H9 (cell line): ENCODE measurements around the gene MALRD1. TPM values are rescaled to one million over a fixed set of nuclear protein-coding genes. Genes with fewer than 3 reads are reported as not detected.

ENCODE experiments used
- DNase-seq: peaks from one replicate; pipeline ENCODE4 v3.0.0-alpha.2; 2017
- H2AFZ ChIP-seq: one replicate; pipeline ENCODE4 v1.6.1; 2013; ENCODE audit warnings: mild to moderate bottlenecking, low read length, control low read depth, moderate library complexity
- H2AK5ac ChIP-seq: 2 replicates; pipeline ENCODE4 v1.6.1; 2013; ENCODE audit warnings: low read length, control low read depth, mixed read lengths; ENCODE audit not compliant: insufficient read length
- H2BK120ac ChIP-seq: one replicate; pipeline ENCODE4 v1.6.1; 2013; ENCODE audit warnings: low read depth, mild to moderate bottlenecking, low read length, control low read depth, inconsistent platforms; ENCODE audit not compliant: poor library complexity, severe bottlenecking
- H2BK12ac ChIP-seq: 2 replicates; pipeline ENCODE4 v1.6.1; 2013; ENCODE audit warnings: low read length, control low read depth, mixed read lengths, low read depth; ENCODE audit not compliant: insufficient read length
- H2BK15ac ChIP-seq: 2 replicates; pipeline ENCODE4 v1.6.1; 2013; ENCODE audit warnings: low read depth, low read length, control low read depth
- H2BK20ac ChIP-seq: one replicate; pipeline ENCODE4 v1.6.1; 2013; ENCODE audit warnings: low read depth, mild to moderate bottlenecking, low read length, control low read depth, inconsistent platforms; ENCODE audit not compliant: poor library complexity, severe bottlenecking
- H2BK5ac ChIP-seq: 2 replicates; pipeline ENCODE4 v1.6.1; 2013; ENCODE audit warnings: low read length, control low read depth, mixed read lengths; ENCODE audit not compliant: insufficient read length
- H3K14ac ChIP-seq: 2 replicates; pipeline ENCODE4 v1.6.1; 2013; ENCODE audit warnings: low read length, control low read depth; ENCODE audit not compliant: insufficient read depth
- H3K18ac ChIP-seq: 2 replicates; pipeline ENCODE4 v1.6.1; 2013; ENCODE audit warnings: low read depth, mild to moderate bottlenecking, mixed read lengths, low read length, control low read depth; ENCODE audit not compliant: insufficient read length
- H3K23ac ChIP-seq: 2 replicates; pipeline ENCODE4 v1.6.1; 2013; ENCODE audit warnings: low read length, control low read depth, mixed read lengths, low read depth; ENCODE audit not compliant: insufficient read length
- H3K23me2 ChIP-seq: 2 replicates; pipeline ENCODE4 v1.6.1; 2013; ENCODE audit warnings: low read depth, mild to moderate bottlenecking, mixed read lengths, low read length, control low read depth; ENCODE audit not compliant: insufficient read length, poor library complexity, severe bottlenecking
- H3K27ac ChIP-seq: 2 replicates; pipeline ENCODE4 v1.5.1; 2013; ENCODE audit warnings: low read length, control low read depth, mixed read lengths, low read depth; ENCODE audit not compliant: insufficient read length
- H3K27me3 ChIP-seq: 2 replicates; pipeline ENCODE4 v1.6.1; 2013; ENCODE audit warnings: low read length, control low read depth, inconsistent platforms; ENCODE audit not compliant: insufficient read depth
- H3K4ac ChIP-seq: 2 replicates; pipeline ENCODE4 v1.6.1; 2013; ENCODE audit warnings: low read depth, mild to moderate bottlenecking, control low read depth, inconsistent platforms, low read length, moderate library complexity
- H3K4me1 ChIP-seq: 2 replicates; pipeline ENCODE4 v1.6.1; 2013; ENCODE audit warnings: low read length, control low read depth, inconsistent platforms; ENCODE audit not compliant: insufficient read depth
- H3K4me2 ChIP-seq: 2 replicates; pipeline ENCODE4 v1.6.1; 2013; ENCODE audit warnings: low read length, control low read depth, mixed read lengths; ENCODE audit not compliant: insufficient read length, insufficient read depth
- H3K56ac ChIP-seq: 2 replicates; pipeline ENCODE4 v1.6.1; 2013; ENCODE audit warnings: low read depth, mild to moderate bottlenecking, mixed read lengths, low read length, control low read depth; ENCODE audit not compliant: insufficient read length
- H3K79me1 ChIP-seq: 2 replicates; pipeline ENCODE4 v1.6.1; 2013; ENCODE audit warnings: low read depth, mild to moderate bottlenecking, moderate library complexity, low read length, control low read depth, inconsistent platforms; ENCODE audit not compliant: insufficient read depth, poor library complexity, severe bottlenecking
- H3K79me2 ChIP-seq: 2 replicates; pipeline ENCODE4 v1.6.1; 2013; ENCODE audit warnings: low read length, control low read depth, inconsistent platforms; ENCODE audit not compliant: insufficient read depth
- H3K9ac ChIP-seq: 2 replicates; pipeline ENCODE4 v1.6.1; 2013; ENCODE audit warnings: low read length, control low read depth, mixed read lengths; ENCODE audit not compliant: insufficient read length; ENCODE audit errors: extremely low read depth
- H3K9me3 ChIP-seq: one replicate; pipeline ENCODE4 v1.6.1; 2013; ENCODE audit warnings: low read depth, low read length, inconsistent platforms; ENCODE audit not compliant: control insufficient read depth
- H3T11ph ChIP-seq: one replicate; pipeline ENCODE4 v1.6.1; 2013; ENCODE audit warnings: mild to moderate bottlenecking, low read length, control low read depth, inconsistent platforms
- H4K20me1 ChIP-seq: one replicate; pipeline ENCODE4 v1.6.1; 2013; ENCODE audit not compliant: control insufficient read depth, insufficient read length, insufficient read depth
- H4K5ac ChIP-seq: 2 replicates; pipeline ENCODE4 v1.6.1; 2013; ENCODE audit warnings: low read depth, mild to moderate bottlenecking, mixed read lengths, low read length, control low read depth; ENCODE audit not compliant: insufficient read length
- H4K8ac ChIP-seq: replicated peaks from 2 replicates; pipeline ENCODE4 v1.6.1; 2013; ENCODE audit warnings: low read length, control low read depth, mixed read lengths, low read depth; ENCODE audit not compliant: insufficient read length
- H4K91ac ChIP-seq: 2 replicates; pipeline ENCODE4 v1.6.1; 2013; ENCODE audit warnings: low read depth, mild to moderate bottlenecking, moderate library complexity, mixed read lengths, low read length, control low read depth; ENCODE audit not compliant: insufficient read length
- H3K27ac Mint-ChIP-seq, 3 experiments: 2 replicates in 2 of 3; 3 replicates in 1 of 3; pipeline ENCODE4 v1.8.0; 2020 to 2021; ENCODE audit warnings: mixed read lengths in 3 of 3, mild to moderate bottlenecking in 1 of 3, moderate library complexity in 1 of 3
- H3K27me3 Mint-ChIP-seq: 2 replicates; pipeline ENCODE4 v1.8.0; 2021; ENCODE audit warnings: low read depth, mild to moderate bottlenecking, moderate library complexity, mixed read lengths
- H3K36me3 Mint-ChIP-seq, 3 experiments: 2 replicates in 2 of 3; 3 replicates in 1 of 3; pipeline ENCODE4 v1.8.0; 2020 to 2021; ENCODE audit warnings: low read depth in 3 of 3, mixed read lengths in 3 of 3; ENCODE audit not compliant: insufficient read depth in 1 of 3
- H3K4me1 Mint-ChIP-seq, 2 experiments: 2 replicates each; pipeline ENCODE4 v1.8.0; 2020; ENCODE audit warnings: mixed read lengths in 2 of 2
- H3K4me3 Mint-ChIP-seq, 2 experiments: 2 replicates in 1 of 2; 3 replicates in 1 of 2; pipeline ENCODE4 v1.8.0; 2020 to 2021; ENCODE audit warnings: mild to moderate bottlenecking in 2 of 2, mixed read lengths in 2 of 2, moderate library complexity in 1 of 2
- H3K9me3 Mint-ChIP-seq, 2 experiments: 2 replicates in 1 of 2; 3 replicates in 1 of 2; pipeline ENCODE4 v1.8.0; 2020; ENCODE audit warnings: mild to moderate bottlenecking in 2 of 2, mixed read lengths in 2 of 2, moderate library complexity in 1 of 2
- WGBS: extraction: QIAGEN DNeasy Blood & Tissue Kit; methylation state at CpG from one replicate; pipeline ENCODE4 v1.1.7; 2013; ENCODE audit warnings: missing lambda C conversion rate, low lambda C conversion rate, mixed read lengths; ENCODE audit not compliant: insufficient read length; ENCODE audit errors: extremely low coverage; 5-methylcytosine and 5-hydroxymethylcytosine counted together
- total RNA-seq: library from RNA; stranded (reverse); gene quantifications from 2 replicates; pipeline ENCODE4 v1.2.1, GENCODE V29; 2021
- TF ChIP-seq, protein P1 (sequence below): fragments of 200-600 bp; sonication (generic); conservative IDR thresholded peaks from 3 replicates; pipeline ENCODE4 v1.8.0; 2021; ENCODE audit warnings: antibody characterized with exemption, mild to moderate bottlenecking

The MALRD1 gene
- total RNA-seq, 1 experiment from 2014 or later: 0.20 TPM

DNA sequence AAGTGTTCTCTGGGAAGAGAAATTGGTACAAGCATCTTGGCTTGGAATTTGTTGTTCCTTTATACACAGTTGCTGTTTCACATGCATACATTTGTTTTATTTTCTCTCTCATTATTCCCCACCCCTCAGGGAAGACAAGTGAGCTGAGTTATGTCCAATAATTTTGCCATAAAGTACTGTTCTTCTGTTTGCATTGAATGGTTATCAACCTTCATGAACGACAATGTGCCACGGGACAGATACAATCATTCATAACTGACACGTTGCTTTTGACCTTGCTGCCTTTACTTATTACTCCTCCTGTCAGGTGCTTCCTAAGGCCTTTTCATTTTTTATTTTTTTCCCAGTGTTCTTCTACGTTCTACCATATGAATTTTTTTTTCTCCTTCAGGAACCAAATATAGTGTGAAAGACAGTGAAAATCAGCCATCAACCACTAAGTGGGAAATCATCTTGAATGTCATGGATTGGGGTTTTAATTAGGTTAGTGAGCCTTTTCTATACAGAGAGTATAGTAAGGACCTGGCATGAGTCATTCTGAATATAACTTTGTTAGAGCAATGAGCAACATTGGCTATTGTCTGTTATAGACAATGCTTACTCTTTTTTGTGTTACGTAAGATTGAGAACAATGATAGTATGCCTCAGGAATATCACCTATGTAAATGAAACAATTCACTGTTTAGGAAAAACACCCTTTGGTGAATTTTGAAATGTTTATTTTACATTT is 383.2 kb downstream of the MALRD1 start:
- H3K23ac ChIP-seq: no peak overlapping the region
- no peak overlapping the region for H3K18ac ChIP-seq
- no peak overlapping the region for H3K14ac ChIP-seq
- H3K4me1 ChIP-seq: no peaks in the 10 kb centered on the region
- TF ChIP-seq, protein P1, sequence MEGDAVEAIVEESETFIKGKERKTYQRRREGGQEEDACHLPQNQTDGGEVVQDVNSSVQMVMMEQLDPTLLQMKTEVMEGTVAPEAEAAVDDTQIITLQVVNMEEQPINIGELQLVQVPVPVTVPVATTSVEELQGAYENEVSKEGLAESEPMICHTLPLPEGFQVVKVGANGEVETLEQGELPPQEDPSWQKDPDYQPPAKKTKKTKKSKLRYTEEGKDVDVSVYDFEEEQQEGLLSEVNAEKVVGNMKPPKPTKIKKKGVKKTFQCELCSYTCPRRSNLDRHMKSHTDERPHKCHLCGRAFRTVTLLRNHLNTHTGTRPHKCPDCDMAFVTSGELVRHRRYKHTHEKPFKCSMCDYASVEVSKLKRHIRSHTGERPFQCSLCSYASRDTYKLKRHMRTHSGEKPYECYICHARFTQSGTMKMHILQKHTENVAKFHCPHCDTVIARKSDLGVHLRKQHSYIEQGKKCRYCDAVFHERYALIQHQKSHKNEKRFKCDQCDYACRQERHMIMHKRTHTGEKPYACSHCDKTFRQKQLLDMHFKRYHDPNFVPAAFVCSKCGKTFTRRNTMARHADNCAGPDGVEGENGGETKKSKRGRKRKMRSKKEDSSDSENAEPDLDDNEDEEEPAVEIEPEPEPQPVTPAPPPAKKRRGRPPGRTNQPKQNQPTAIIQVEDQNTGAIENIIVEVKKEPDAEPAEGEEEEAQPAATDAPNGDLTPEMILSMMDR: no peak
- H3K79me2 ChIP-seq: no peaks in the 10 kb centered on the region
- H2BK20ac ChIP-seq: no peak overlapping the region
- H3K56ac ChIP-seq: no peak overlapping the region
- H2BK5ac ChIP-seq: no peak overlapping the region
- H4K5ac ChIP-seq: no peak overlapping the region
- H3K4me2 ChIP-seq: no peak overlapping the region
- H2AK5ac ChIP-seq: no peak overlapping the region
- no peak overlapping the region for H4K91ac ChIP-seq
- H2BK12ac ChIP-seq: no peak overlapping the region
- no peak for DNase-seq
- no peak overlapping the region for H2AFZ ChIP-seq
- Mint-ChIP-seq H3K27me3 (no peaks in the 10 kb centered on the region), H3K4me1 (no peaks in the 10 kb centered on the region), H3K4me3 (no peak overlapping the region), H3K9me3 (no peaks in the 10 kb centered on the region), H3K27ac (no peak overlapping the region), H3K36me3 (no peaks in the 10 kb centered on the region)
- H4K20me1 ChIP-seq: no peaks in the 10 kb centered on the region
- H3K9ac ChIP-seq: no peak overlapping the region
- no peak overlapping the region for H4K8ac ChIP-seq
- no peaks in the 10 kb centered on the region for H3K79me1 ChIP-seq
- no peaks in the 10 kb centered on the region for H3K23me2 ChIP-seq
- no peak overlapping the region for H3T11ph ChIP-seq
- no peak overlapping the region for H3K27ac ChIP-seq
- no peak overlapping the region for H2BK120ac ChIP-seq
- no peak overlapping the region for H3K4ac ChIP-seq
- no CpG with 5 or more reads among the region's 5 CpGs for WGBS
- H2BK15ac ChIP-seq: no peak overlapping the region
- no peaks in the 10 kb centered on the region for H3K27me3 ChIP-seq
- H3K9me3 ChIP-seq: no peaks in the 10 kb centered on the region
